Measurements from ENCODE around the gene GPR148. TPM values are rescaled to one million over a fixed set of nuclear protein-coding genes. Genes with fewer than 3 reads are reported as not detected.
"Not testable (repeated sequence)": the region's sequence is repeated elsewhere in the genome, so short reads cannot be mapped to it uniquely, and the experiment has no call there.

Gene GPR148
- not detected for polyA plus RNA-seq (ENCODE audit: insufficient read depth in 1 of 5, insufficient read length in 5 of 5, low replicate concordance in 1 of 5)
- long read RNA-seq, donor 1, result 0 reads
- long read RNA-seq, donor 2, result 0 reads
- long read RNA-seq, donor 3, result 0 reads
- long read RNA-seq, donor 4, result 0 reads
- long read RNA-seq, donor 5, result 0 reads
- long read RNA-seq, donor 6, result 0 reads
- long read RNA-seq, donor 7, result 0 reads
- long read RNA-seq, donor 8, result 0 reads

GRCh38 chr2:130728549-130729316 is at the start of gene GPR148:
GPR148 (plus strand) TSS chr2:130729070; CDS start chr2:130729152, 82 bp downstream.
- no peak for DNase-seq

GRCh38 chr2:130692041-130692770 is 36.7 kb upstream of the GPR148 start:
- not testable (repeated sequence) for DNase-seq

GRCh38 chr2:130693474-130693873 is 35.4 kb upstream of the GPR148 start:
- DNase-seq, result peak in 1 of 2 donors; percentile 0

- not testable (repeated sequence) for DNase-seq
Observed at GRCh38 chr2:130703250-130703649, 25.6 kb upstream of the GPR148 start.

GRCh38 chr2:130714795-130715194 is 14.1 kb upstream of the GPR148 start:
- not testable (repeated sequence) for DNase-seq

GRCh38 chr2:130720036-130720435 is 8.8 kb upstream of the GPR148 start:
- no peak for DNase-seq

- DNase-seq, result no peak
Observed at GRCh38 chr2:130720528-130720927, 8.3 kb upstream of the GPR148 start.

- DNase-seq, result no peak
Observed at GRCh38 chr2:130724455-130724854, 4.4 kb upstream of the GPR148 start.

- DNase-seq, result peak in 1 of 2 donors; percentile 2
Observed at GRCh38 chr2:130726614-130727180, 2.2 kb upstream of the GPR148 start.

GRCh38 chr2:130727286-130727924 is 1.5 kb upstream of the GPR148 start:
- peak; percentile 49 to 58 for DNase-seq

GRCh38 chr2:130728007-130728454 is 839 bp upstream of the GPR148 start:
- DNase-seq, result peak; percentile 4 to 7

- DNase-seq, result no peak
Observed at GRCh38 chr2:130729322-130730299, 741 bp downstream of the GPR148 start.

- not testable (repeated sequence) for DNase-seq
Observed at GRCh38 chr2:130732257-130732656, 3.4 kb downstream of the GPR148 start.

- no peak for DNase-seq
Observed at GRCh38 chr2:130735200-130735599, 6.3 kb downstream of the GPR148 start.

- DNase-seq, result no peak
Observed at GRCh38 chr2:130736487-130736886, 7.6 kb downstream of the GPR148 start.

GRCh38 chr2:130737592-130737991 is 8.7 kb downstream of the GPR148 start:
- no peak for DNase-seq

GRCh38 chr2:130740671-130741070 is 11.8 kb downstream of the GPR148 start:
- DNase-seq, result no peak

GRCh38 chr2:130743278-130743677 is 14.4 kb downstream of the GPR148 start:
- no peak for DNase-seq

GRCh38 chr2:130744287-130745117 is 15.6 kb downstream of the GPR148 start:
- no peak for DNase-seq
